C1 segment of cervical spinal cord (tissue), 14 donors: Measurements from ENCODE around the gene TPD52L2.
"Not testable (repeated sequence)": the region's sequence is repeated elsewhere in the genome, so short reads cannot be mapped to it uniquely, and the experiment has no call there.

Source experiments
- DNase-seq, 14 donors: peaks; one replicate each; lab custom pipeline; 2025; lab: John Stamatoyannopoulos, UW

TPD52L2 gene

DNA sequence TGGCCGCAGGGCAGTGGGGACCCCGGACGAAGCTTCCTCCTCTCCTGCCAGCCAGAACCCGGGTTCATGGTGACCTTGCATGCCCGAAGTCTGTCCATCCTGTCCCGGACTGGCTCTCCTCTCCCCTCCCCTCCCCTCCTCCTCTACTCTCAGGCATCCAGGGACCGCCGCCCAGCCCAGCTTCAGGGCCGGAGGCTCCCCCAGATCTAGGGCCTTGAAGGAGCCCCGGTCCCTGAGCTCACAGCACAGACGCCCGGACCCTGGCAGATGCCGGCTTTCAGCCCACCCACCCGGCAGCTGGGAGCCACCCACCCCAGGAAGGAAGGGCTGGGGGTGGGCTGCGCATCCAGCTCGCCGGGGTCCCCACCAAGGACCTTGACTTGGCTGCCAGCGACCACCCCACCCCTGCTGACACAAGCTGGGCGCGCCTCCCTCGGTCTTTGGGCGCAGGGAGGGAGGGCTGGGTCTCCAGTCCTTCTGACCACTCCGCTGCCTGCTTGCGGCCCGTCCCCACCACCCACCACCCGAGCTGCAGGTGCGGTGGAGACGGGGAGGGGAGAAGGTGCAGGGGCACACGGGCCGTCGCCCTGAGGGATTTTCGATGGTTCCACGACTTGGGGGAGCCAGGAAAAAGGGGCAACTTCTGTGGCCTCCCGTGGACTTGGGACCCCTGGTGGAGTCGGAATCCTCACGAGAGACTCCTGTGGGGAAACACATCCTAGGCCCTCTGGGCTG lies 9.5 kb upstream of the TPD52L2 start:
- DNase-seq, result no peak

DNA sequence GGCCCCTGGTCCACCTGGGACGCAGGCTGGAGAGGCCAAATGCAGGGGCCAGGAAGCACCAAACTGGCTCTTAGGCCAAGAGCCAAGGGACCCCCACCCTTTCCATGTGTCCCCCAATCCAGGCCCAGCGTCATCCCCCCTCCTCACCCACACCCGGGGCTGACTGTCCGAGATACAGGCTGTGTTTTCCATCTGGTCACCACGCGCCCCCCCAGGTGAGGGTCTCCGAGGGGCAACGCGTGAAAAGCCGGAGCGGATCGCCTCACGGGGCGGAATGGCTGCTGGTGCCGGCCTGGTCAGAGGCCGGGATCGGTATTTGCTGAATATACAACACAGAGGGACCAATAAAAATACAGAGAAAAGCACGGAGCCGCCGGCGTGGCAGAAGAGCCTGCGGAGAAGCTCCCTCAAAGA lies 9.0 kb upstream of the TPD52L2 start:
- DNase-seq, result no peak

DNA sequence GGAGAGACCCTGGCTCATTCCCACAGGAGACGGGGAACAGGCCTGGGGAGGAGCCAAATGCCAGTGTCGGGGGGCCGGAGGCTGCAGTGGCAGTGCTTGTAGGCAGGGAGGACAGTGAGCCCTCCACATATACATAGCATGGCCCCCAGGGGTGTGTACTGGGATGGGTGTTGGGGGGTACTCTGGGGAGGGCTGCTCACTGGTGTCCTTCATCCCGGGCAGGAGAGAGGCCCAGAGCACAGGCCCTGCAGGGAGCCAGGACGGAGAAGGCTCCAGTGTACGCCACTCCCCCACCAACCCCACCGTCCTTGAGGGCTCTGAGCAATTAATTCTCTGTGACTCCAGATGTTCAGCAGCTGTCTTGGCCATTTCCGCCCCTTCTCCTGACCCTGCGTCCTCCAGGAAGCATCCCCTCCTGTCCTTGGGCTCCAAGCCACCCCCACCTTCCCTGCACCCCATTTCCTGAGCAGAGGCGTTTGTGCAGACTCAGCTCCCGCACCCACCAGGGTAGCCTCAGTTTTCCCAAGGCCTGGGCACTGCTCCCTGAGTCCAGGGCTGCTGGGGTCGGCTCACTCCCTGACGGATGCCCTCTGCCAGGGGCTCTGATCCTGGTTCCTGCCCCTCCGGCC lies 7.2 kb upstream of the TPD52L2 start:
- DNase-seq, result no peak

DNA sequence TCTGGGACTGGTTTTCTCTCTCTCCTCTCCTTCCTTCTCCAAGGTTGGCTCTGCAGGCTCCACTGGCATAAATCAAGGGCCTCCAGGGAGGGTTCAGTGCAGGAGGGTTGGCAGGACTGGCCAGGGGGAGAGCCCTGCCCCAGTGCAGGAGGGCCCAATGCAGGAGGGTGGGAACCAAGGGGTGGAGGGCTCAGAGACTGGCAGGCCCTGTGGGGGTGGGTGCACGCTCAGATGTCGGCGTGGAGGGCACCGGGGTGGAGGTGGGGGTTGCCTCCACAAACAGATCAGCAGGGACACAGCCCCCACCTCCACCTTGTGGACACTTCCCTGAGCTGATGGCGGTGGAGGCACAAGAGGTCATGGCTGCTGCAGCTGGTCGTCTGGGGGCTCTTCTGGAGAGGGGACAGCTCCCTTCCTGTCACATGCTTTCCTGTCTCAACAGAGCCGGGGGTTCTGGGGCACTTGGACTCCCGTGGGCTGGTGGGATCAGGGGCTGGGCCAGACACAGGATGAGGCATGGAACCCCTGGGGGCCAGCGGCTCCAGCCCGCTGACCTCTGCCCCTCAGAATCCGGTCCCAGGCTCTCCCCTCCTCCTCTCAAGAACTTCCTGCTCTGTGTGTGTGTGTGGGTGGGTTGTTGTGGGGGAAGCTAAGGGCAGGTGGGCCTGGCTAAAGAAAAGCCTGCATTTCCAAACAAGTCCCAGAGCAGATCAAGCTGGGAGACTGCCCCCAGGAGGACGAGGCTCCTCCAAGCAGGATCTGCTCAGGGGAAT lies 6.5 kb upstream of the TPD52L2 start:
- DNase-seq, result peak in 1 of 14 donors; percentile 14

DNA sequence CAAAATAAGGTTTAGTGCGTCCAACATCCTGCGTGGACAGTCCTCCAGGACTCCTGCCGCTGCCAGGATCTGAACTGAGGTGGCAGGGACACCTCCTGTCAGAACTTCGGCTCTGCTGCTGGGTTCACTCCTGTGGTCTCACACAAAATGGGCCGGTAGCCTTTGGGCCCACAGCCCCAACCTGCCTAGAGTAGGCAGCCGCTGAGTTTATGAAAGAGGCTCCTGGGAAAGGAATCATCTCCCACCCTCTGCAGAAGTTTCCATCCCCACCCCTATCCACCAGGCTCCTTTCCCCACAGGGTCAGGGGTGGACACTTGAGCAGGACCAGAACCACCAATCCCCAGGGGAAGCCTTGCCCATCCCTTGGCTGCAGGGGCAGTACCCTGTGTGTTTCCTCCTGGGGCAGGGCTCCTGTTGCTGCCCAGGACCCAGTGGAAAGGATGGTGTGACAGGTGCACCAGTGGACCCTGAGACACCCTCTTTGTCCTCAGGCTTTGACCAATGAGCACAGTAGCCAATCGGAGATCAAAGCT lies 5.8 kb upstream of the TPD52L2 start:
- no peak for DNase-seq

DNA sequence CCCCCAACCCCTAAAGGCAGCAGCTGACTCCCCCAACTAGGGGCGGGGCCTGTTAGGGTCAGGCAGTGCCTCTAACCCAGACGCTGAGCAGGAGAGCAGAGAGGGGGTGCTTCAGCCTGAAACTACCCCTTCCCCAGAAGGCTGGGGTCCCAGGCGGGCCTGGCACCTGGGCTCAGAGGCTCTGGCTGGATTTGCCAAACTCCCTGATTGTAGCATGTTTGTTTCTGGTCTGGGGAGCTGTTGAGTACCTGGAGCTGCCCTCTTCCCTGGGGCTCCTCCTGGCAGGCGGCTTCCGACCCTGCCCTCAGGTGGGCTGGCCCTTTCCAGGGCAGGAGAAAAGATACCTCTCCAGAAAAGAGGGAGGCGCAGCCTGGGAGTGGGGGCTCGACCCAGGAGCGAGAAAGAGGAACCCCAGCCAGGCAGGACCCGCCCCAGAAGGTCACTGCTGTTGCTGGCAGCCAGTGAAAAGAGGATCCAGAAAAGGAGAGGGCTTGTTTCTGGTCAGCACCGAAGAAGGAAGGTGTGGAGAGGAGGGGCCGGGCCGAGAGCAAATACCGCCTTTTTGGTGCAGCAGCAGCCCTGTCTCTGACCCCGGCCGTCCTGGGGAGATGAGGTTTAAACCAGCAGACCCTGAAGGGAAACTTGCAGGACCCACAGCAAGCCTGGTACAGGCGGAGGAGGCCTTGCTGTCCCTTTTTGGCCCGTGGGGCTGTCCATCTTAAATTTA lies 4.6 kb upstream of the TPD52L2 start:
- DNase-seq, result peak in 3 of 14 donors; percentile 12 to 26 (median 14)

DNA sequence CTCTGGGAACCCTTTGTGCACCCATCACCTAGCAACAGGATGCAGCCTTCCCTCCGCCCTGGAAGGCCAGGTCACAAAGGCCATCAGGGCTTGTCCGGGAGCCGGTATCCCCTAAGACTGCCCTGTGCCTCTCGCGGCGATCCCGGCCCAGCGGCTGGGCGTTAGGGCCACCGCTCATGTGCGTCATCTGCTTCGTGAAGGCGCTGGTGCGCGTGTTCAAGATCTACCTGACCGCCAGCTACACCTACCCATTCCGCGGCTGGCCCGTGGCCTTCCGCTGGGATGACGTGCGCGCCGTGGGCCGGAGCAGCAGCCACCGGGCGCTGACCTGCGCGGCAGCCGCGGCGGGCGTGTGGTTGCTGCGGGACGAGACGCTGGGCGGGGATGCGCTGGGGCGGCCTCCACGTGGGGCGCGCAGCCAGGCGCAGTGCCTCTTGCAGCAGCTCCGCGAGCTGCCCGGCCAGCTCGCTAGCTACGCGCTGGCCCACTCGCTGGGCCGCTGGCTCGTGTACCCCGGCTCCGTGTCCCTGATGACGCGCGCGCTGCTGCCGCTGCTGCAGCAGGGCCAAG lies 3.6 kb upstream of the TPD52L2 start, which contains the start of gene ABHD16B:
Gene ABHD16B (plus strand): TSS at position 134 of the 570 bp plus-strand sequence. CDS start 43 bp downstream, at position 177.
- DNase-seq, result no peak

DNA sequence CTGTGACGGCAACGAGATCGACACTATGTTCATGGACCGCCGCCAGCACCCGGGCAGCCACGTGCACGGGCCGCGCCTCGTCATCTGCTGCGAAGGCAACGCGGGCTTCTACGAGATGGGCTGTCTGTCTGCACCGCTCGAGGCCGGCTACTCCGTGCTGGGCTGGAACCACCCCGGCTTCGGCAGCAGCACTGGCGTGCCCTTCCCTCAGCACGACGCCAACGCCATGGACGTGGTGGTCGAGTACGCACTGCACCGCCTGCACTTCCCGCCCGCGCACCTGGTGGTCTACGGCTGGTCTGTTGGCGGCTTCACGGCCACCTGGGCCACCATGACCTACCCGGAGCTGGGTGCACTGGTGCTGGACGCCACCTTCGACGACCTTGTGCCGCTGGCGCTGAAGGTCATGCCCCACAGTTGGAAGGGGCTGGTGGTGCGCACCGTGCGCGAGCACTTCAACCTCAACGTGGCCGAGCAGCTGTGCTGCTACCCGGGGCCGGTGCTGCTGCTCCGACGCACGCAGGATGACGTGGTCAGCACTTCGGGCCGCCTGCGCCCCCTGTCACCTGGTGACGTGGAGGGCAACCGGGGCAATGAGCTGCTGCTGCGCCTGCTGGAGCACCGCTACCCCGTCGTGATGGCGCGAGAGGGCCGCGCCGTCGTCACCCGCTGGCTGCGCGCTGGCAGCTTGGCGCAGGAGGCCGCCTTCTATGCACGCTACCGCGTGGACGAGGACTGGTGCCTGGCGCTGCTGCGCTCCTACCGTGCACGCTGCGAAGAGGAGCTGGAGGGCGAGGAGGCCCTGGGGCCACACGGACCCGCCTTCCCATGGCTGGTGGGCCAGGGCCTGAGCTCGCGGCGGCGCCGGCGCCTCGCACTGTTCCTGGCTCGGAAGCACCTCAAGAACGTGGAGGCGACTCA lies 2.8 kb upstream of the TPD52L2 start:
- no peak for DNase-seq

DNA sequence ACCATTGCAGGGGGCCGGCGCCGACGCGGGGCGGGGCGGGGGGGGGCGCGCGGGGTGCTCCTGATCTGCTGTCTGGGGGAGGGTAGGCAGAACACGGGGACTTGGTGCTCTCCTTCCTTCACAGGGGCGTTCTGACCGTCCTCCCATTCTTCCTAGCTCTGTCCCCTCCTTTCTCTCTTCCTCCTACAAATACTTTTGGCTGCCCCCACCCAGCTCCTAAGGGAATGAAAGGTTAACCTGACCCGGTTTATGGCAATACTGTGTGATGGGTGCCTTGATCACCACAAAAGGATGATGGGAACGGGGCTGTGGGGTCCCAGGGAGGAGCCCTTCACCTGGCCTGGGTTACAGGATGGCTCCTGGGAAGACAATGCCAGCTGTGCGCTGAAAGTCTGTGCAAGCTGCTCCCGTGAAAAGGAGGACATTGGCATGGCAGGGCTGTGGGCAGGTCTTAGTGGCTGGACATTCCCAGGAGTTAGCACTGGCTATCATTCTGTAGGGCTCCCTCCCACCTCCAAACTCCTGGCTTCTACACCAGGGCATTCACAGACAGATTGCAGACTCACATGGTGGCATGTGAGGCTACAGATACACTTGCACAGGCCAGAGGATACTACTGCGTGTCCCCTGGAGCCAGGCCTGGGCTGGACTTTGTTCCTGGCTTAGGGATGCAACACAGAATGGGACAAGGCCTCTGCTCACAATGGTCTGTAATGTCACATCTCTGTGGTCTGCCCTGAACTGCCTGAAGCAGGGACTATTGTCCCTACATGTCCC lies 1.9 kb upstream of the TPD52L2 start:
- DNase-seq, result no peak

DNA sequence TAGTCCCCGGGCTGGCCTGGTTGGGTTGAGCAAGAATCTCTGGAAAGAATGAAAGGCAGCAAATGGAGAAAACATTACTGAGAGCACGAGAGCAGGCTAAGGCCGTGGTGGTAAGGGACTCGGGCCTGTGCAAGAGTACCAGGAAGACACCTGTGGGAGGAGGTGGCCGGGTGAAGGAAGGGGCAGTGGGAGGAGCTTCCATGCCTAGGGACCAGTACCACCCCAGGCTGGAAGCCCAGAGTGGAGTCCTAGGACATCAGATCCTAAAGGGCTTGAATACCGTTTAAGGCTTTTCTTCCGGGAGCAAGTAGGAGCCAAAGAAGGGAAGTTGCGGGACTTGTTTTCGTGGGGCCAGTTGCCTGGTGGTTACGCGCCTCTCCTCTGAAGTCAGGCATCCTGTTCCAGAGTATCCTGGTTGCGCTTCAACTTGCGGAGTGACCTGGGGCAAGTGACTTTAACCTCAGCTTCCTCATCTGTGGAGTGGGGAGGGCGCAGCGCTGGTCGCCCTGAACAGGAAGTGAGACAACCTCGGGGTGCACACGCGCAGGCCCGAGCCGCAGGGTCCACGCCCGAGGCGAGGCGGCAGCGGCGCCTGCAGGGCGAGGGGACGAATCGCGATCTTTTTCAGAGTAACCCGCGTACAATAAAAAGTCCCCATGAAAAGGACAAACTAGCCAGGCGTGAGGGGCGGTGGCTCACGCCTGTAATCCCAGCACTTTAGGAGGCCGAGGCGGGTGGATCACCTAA lies 1.1 kb upstream of the TPD52L2 start:
- DNase-seq, result peak in 12 of 14 donors; percentile 21 to 81 (median 57)

DNA sequence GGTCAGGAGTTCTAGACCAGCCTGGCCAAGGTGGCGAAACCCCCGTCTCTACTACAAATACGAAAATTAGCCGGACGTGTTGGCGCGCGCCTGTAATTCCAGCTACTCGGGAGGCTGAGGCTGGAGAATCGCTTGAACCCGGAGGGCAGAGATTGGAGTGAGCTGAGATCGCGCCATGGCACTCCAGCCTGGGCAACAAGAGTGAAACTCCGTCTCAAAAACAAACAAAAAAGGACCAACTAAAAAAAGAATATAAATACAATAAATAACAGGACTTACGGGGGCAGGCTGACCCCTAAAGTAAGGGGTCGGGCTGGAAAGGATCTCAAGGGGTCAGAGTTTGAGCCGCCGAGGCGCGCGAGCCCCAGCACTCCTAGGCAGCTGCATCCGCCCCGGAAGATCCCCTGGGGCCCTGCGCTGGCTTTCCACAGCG lies 509 bp upstream of the TPD52L2 start:
- DNase-seq, result no peak

DNA sequence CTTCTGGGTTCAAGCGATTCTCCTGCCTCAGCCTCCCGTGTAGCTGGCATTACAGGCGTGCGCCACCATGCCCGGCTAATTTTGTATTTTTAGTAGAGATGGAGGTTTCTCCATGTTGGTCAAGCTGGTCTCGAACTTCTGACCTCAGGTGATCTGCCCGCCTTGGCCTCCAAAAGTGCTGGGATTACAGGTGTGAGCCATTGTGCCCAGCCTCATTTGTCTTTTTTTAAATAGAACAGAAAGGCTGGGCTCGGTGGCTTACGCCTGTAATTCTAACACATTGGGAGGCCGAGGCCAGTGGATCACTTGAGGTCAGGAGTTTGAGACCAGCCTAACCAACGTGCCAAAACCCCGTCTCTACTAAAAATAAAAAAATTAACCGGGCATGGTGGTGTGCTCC lies 2.0 kb downstream of the TPD52L2 start:
- DNase-seq, result not testable (repeated sequence)

DNA sequence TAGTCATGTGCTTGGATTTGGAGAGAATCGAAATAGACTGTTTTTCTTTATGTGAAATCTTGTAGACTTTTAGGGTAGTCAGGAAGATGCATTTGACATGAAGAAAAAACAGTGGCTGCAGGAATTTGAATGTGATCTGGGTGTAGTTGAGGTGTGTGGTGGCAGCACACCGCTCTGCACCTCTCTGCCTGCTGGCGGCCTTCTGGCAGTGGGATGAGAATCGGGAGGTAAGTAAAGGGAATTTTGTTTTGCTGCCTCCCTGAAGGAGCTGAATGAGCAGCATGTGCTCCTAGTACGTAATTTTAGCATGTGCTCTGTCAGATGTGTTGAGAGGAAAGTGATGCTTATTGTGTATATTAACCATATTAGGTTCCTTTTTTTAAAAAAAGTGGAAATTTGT lies 3.2 kb downstream of the TPD52L2 start:
- no peak for DNase-seq

DNA sequence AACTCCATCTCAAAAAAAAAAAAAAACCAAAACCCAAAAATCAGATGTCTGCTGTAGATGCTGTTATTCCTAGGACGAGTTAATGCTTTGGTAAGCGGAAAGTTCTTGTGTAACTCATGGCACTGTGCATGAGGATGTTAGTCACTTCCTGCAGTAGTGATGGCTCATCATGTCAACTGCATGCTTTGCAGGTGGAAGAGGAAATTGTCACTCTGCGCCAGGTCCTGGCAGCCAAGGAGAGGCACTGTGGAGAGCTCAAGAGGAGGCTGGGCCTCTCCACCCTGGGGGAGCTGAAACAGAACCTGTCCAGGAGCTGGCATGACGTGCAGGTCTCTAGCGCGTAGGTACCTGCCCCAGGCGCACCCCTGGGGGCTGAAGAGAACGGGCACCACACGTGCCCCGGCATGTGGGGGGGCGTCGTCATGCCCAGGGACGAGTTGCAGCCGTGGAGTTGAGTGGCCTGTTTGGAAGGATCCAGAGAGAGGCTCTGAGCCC lies 8.5 kb downstream of the TPD52L2 start:
- DNase-seq, result peak in 3 of 14 donors; percentile 2 to 31 (median 11)

DNA sequence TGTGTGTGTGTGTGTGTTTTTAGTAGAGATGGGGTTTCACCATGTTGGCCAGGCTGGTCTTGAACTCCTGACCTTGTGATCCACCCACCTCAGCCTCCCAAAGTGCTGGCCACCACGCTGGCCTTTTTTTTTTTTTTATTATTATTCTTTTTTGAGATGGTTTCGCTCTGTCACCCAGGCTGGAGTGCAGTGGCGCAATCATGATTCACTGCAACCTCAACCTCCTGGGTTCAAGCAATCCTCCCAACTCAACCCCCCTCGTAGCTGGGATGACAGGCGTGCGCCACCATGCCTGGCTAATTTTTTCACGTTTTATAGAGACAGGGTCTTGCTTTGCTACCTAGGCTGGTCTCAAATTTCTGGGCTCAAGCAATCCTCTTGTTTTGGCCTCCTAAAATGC lies 9.2 kb downstream of the TPD52L2 start:
- not testable (repeated sequence) for DNase-seq

DNA sequence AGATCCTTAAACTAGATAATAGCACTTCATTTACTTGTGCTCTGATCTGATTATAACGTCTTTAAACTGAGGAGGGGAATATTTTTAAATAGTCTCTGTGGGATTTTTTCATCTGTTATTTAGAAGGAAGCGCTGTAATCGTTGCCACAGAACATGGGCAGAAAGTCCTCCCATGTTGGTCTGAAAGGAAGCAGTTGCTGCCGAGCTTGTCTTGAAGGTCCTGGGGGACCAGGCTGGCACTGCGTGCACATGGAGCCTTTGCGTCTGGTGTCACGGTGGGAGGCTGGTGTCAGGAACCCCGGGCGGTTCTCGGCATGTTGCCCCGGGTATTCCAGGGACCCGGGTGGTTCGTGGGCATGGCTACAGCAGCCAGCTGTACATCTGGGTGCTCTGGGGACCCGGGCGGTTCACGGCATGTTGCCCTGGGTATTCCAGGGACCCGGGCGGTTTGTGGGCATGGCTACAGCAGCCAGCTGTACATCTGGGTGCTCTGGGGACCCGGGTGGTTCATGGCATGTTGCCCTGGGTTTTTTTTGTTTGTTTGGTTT lies 11.5 kb downstream of the TPD52L2 start:
- DNase-seq, result no peak

DNA sequence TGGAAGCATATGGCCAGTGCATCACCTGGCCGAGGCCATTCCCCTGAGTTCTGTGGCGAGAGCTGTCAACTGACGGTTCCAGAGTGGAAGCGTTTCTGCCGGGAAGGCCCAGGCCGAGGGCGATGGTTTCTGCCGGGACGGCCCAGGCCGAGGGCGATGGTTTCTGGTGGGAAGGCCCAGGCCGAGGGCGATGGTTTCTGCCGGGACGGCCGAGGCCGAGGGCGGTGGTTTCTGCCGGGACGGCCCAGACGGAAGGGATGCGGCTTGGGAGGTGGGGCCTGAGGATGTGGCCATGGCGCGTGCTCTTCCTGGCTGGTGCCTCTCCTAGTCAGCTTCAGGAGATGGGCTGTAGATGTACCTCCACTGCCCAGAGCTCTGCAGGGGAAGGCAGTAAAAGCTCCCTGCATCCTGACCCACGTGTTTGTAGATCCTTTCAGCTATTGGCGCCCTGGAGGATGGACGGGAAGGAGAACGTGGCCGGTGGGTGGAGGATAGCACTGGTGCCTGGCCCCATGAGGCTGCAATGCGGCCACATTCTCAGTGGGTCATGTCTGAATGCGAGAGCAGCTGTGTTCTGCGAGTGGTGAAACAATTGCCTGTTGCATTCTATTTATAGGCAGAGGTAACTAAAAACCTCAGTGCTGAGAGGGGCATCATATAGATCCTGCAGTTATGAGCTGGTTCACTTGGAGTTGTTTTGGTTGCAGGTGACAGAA lies 12.8 kb downstream of the TPD52L2 start:
- no peak for DNase-seq
